DOHH2 (cell line): ENCODE data around the gene S100A3.
A peak's percentile ranks its signal among the peaks of the same experiment; 100 is the strongest.

ENCODE experiments used
- H3F3A ChIP-seq: fragments of 200-600 bp; sonication (generic), shearing (Covaris generic); 2 replicates; pipeline ENCODE4 v1.6.0; 2016; ENCODE audit warnings: antibody characterized with exemption, mild to moderate bottlenecking; ENCODE audit not compliant: control insufficient read depth, insufficient read depth
- H3K27ac ChIP-seq: fragments of 200-600 bp; sonication (generic); 2 replicates; pipeline ENCODE4 v1.5.1; 2014; ENCODE audit warnings: low read depth, mild to moderate bottlenecking, low read length, moderate library complexity
- H3K27me3 ChIP-seq: fragments of 200-600 bp; sonication (generic); 2 replicates; pipeline ENCODE4 v1.6.1; 2014; ENCODE audit warnings: mild to moderate bottlenecking, low read length, mixed read lengths; ENCODE audit not compliant: control insufficient read depth
- H3K36me3 ChIP-seq: fragments of 200-600 bp; sonication (generic); 2 replicates; pipeline ENCODE4 v1.6.1; 2014; ENCODE audit warnings: mild to moderate bottlenecking, low read length, moderate library complexity, mixed read lengths; ENCODE audit not compliant: control insufficient read depth
- H3K4me1 ChIP-seq: fragments of 200-600 bp; sonication (generic); 2 replicates; pipeline ENCODE4 v1.6.1; 2014; ENCODE audit warnings: mild to moderate bottlenecking, low read length, mixed read lengths; ENCODE audit not compliant: control insufficient read depth
- H3K4me2 ChIP-seq: fragments of 200-600 bp; sonication (generic); 2 replicates; pipeline ENCODE4 v1.6.0; 2014; ENCODE audit warnings: mild to moderate bottlenecking, low read length, moderate library complexity
- H3K4me3 ChIP-seq: fragments of 200-600 bp; sonication (generic); 2 replicates; pipeline ENCODE4 v1.5.1; 2014; ENCODE audit warnings: mild to moderate bottlenecking, low read length, mixed read lengths
- H3K79me2 ChIP-seq: fragments of 200-600 bp; sonication (generic); 2 replicates; pipeline ENCODE4 v1.6.1; 2014; ENCODE audit warnings: mild to moderate bottlenecking, low read length, mixed read lengths; ENCODE audit not compliant: control insufficient read depth
- H3K9me2 ChIP-seq: fragments of 200-600 bp; sonication (generic); replicated peaks from 2 replicates; pipeline ENCODE4 v1.6.1; 2014; ENCODE audit warnings: mild to moderate bottlenecking, low read length, mixed read lengths; ENCODE audit not compliant: control insufficient read depth
- H3K9me3 ChIP-seq: fragments of 200-600 bp; sonication (generic); 2 replicates; pipeline ENCODE4 v1.6.1; 2014; ENCODE audit warnings: antibody characterized with exemption, low read length, mixed read lengths; ENCODE audit not compliant: control insufficient read depth, insufficient read depth
- H4K20me1 ChIP-seq: fragments of 200-600 bp; sonication (generic); 2 replicates; pipeline ENCODE4 v1.6.0; 2014; ENCODE audit warnings: low read depth, mild to moderate bottlenecking, antibody characterized with exemption, low read length, moderate library complexity; ENCODE audit not compliant: control insufficient read depth, insufficient read depth
- CTCF ChIP-seq: fragments of 200-600 bp; sonication (generic); IDR thresholded peaks from one replicate; pipeline ENCODE4 v1.5.1; 2014; ENCODE audit warnings: antibody characterized with exemption, mild to moderate bottlenecking, low read depth, low read length; ENCODE audit not compliant: poor library complexity, severe bottlenecking
- EZH2phosphoT487 ChIP-seq: fragments of 200-600 bp; sonication (generic); IDR thresholded peaks from 2 replicates; pipeline ENCODE4 v1.6.1; 2017; ENCODE audit warnings: borderline replicate concordance, mild to moderate bottlenecking, antibody characterized with exemption, low read length, moderate library complexity, mixed read lengths

Gene S100A3

DNA sequence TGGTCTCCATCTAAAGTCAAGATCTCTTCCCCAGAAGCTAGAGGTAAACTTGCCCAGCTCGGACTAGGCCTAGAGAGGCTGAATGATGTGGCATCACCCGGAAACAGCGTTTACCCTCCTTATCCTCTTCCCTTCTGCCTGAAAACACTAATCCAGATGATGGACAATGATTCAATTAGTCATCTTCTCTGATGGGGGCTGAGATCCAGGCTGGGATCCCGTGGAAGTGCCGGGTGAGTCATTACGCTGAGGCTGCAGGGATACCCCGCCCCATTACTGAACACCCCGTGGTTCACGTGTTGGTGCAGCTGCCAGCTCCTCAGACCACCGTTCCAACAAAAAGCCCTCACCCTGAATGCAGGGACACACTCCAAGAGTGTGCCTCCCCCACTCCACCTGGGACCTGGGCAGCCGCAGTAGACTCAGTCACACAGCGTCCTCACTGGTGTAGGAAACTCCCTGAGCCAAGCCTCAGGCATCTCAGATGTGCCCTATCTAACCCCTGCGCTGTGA lies 15.3 kb downstream of the S100A3 start:
- no peaks in the 10 kb centered on the region for H3K9me2 ChIP-seq
- peaks cover 6% of the 10 kb centered on the region; the same call in 1 of the 2 replicates for H3K4me1 ChIP-seq
- no peak for TF ChIP-seq EZH2phosphoT487
- no peak for TF ChIP-seq CTCF
- no peak overlapping the region for H3K4me3 ChIP-seq
- no peaks in the 10 kb centered on the region for H4K20me1 ChIP-seq
- H3K4me2 ChIP-seq: no peak overlapping the region
- H3K9me3 ChIP-seq: no peaks in the 10 kb centered on the region
- peaks cover 45% of the 10 kb centered on the region for H3K27me3 ChIP-seq
- no peaks in the 10 kb centered on the region for H3K79me2 ChIP-seq
- H3K27ac ChIP-seq: no peak overlapping the region
- no peaks in the 10 kb centered on the region for H3K36me3 ChIP-seq
- H3F3A ChIP-seq: no peaks in the 10 kb centered on the region

GRCh38 chr1:153532769-153533599 lies 16.1 kb downstream of the S100A3 start:
- no peaks in the 10 kb centered on the region for H4K20me1 ChIP-seq
- H3K4me2 ChIP-seq: no peak overlapping the region
- TF ChIP-seq CTCF: peak; percentile 91
- TF ChIP-seq EZH2phosphoT487: no peak
- H3K4me3 ChIP-seq: no peak overlapping the region
- H3K4me1 ChIP-seq: peaks cover 6% of the 10 kb centered on the region; the same call in 1 of the 2 replicates
- no peaks in the 10 kb centered on the region for H3F3A ChIP-seq
- H3K9me2 ChIP-seq: no peaks in the 10 kb centered on the region
- peaks cover 48% of the 10 kb centered on the region for H3K27me3 ChIP-seq
- no peak overlapping the region for H3K27ac ChIP-seq
- H3K9me3 ChIP-seq: no peaks in the 10 kb centered on the region
- no peaks in the 10 kb centered on the region for H3K36me3 ChIP-seq
- H3K79me2 ChIP-seq: no peaks in the 10 kb centered on the region

- Histone ChIP-seq H3K36me3 (no peaks in the 10 kb centered on the region), H3K9me2 (no peaks in the 10 kb centered on the region), H3K9me3 (no peaks in the 10 kb centered on the region), H3K27me3 (peaks cover 48% of the 10 kb centered on the region), H3K4me3 (no peak overlapping the region), H4K20me1 (no peaks in the 10 kb centered on the region), H3K4me2 (no peak overlapping the region), H3K4me1 (peaks cover 6% of the 10 kb centered on the region; the same call in 1 of the 2 replicates), H3K27ac (no peak overlapping the region), H3F3A (no peaks in the 10 kb centered on the region), H3K79me2 (no peaks in the 10 kb centered on the region)
- TF ChIP-seq CTCF (no peak), EZH2phosphoT487 (no peak)
These were observed 16.9 kb downstream of the S100A3 start for GRCh38 chr1:153532181-153532580.
